ENCODE measurements around the gene ERLIN1.

- no peak for TF ChIP-seq EZH2 (IDR thresholded peaks at IDR 0.05)
- no peak for TF ChIP-seq CTCF (IDR thresholded peaks at IDR 0.05)
- TF ChIP-seq EZH2phosphoT487 (IDR thresholded peaks at IDR 0.05) = no peak
These were observed 30.2 kb upstream of the ERLIN1 start for GRCh38 chr10:100216006-100216405.

Data from neural progenitor cell (in vitro differentiated cells).